ENCODE results near the gene MYZAP. TPM values are rescaled to one million over a fixed set of nuclear protein-coding genes. Genes with fewer than 3 reads are reported as not detected.

The MYZAP gene
- total and polyA plus RNA-seq, 2 of the 13 experiments (the other 11 are each of a cell fraction or from before 2014, with no cell fraction given), result not detected

GRCh38 chr15:57706405-57707209, 114.9 kb downstream of the MYZAP start, which contains the start of gene POLR2M (continued):
- TF ChIP-seq ATF6 (CRISPR knock-in tag; conservative IDR thresholded peaks at IDR 0.05), result no peak
- no peak for TF ChIP-seq NR3C1 (CRISPR knock-in tag; IDR thresholded peaks at IDR 0.05)
- TF ChIP-seq MEIS1 (CRISPR knock-in tag; IDR thresholded peaks at IDR 0.05; ENCODE audit: borderline replicate concordance), result peak; percentile 61; the same call in 1 of the 2 replicates
- TF ChIP-seq ZNF354B (CRISPR knock-in tag; IDR thresholded peaks at IDR 0.05), result no peak
- peak; percentile 93 for TF ChIP-seq ZNF501 (CRISPR knock-in tag; IDR thresholded peaks at IDR 0.05)
- no peak for TF ChIP-seq ZNF292 (CRISPR knock-in tag; IDR thresholded peaks at IDR 0.05; ENCODE audit: borderline replicate concordance, low read depth)
- peak; percentile 63; the same call in 1 of the 2 replicates for TF ChIP-seq ZNF510 (CRISPR knock-in tag; IDR thresholded peaks at IDR 0.05; ENCODE audit: low read depth)
- TF ChIP-seq CBFB (CRISPR knock-in tag; IDR thresholded peaks at IDR 0.05), result peak; percentile 71; the same call in 1 of the 2 replicates
- TF ChIP-seq HIVEP1 (CRISPR knock-in tag; IDR thresholded peaks at IDR 0.05), result no peak
- no peak for TF ChIP-seq ZNF567 (CRISPR knock-in tag; IDR thresholded peaks at IDR 0.05; ENCODE audit: borderline replicate concordance)
- no peak; the same call in 1 of the 2 replicates for TF ChIP-seq MXD4 (CRISPR knock-in tag; IDR thresholded peaks at IDR 0.05)
- peak; percentile 11; the same call in 1 of the 2 replicates for TF ChIP-seq ZFP82 (CRISPR knock-in tag; IDR thresholded peaks at IDR 0.05; ENCODE audit: borderline replicate concordance)
- TF ChIP-seq HHEX (CRISPR knock-in tag; IDR thresholded peaks at IDR 0.05), result no peak
- no peak for TF ChIP-seq RBM22 (optimal IDR thresholded peaks at IDR 0.05; ENCODE audit: low read length)
- TF ChIP-seq ZKSCAN5 (CRISPR knock-in tag; IDR thresholded peaks at IDR 0.05), result no peak
- TF ChIP-seq ZNF142 (CRISPR knock-in tag; IDR thresholded peaks at IDR 0.05), result no peak
- TF ChIP-seq THAP7 (CRISPR knock-in tag; IDR thresholded peaks at IDR 0.05), result 0 out of 2 replicates have a peak, but pooled peaks have one; percentile 32
- TF ChIP-seq CERS6 (CRISPR knock-in tag; IDR thresholded peaks at IDR 0.05), result no peak; the same call in 1 of the 2 replicates
- no peak for TF ChIP-seq HNRNPL (IDR thresholded peaks at IDR 0.05; ENCODE audit: low read depth, low read length)
- no peak for TF ChIP-seq MATR3 (CRISPR knock-in tag; IDR thresholded peaks at IDR 0.05)
- TF ChIP-seq ELF1 (CRISPR knock-in tag; IDR thresholded peaks at IDR 0.05), result peak; percentile 99
